CD4-positive, alpha-beta T cell treated with Interferon gamma for 1 hour (primary cell): ENCODE measurements around the gene GATAD2B.

Source experiments
- DNase-seq: peaks from one replicate; pipeline ENCODE4 v3.0.0-alpha.2; 2020

Gene GATAD2B

DNA sequence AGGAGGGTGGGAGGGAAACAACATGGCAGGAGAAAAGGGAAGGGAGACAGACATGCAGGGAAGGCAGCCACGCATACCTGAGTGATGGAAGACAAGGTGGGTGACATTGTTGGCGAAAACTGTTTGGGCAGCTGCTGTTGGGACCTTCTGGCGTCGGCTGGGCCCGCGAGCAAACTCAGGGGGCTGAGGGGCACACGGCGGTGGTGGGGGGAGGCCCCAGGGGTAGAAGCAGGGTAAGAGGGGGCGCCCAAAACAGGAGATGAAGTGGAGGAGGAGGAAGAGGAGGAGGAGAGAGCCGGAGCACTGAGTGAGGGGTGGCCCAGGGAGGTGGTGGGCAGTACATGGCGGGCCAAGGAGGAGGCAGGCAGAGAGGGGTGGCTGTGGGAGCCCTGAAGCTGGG is 28.4 kb upstream of the GATAD2B start:
- no peak for DNase-seq

- peak; percentile 80 for DNase-seq
Measured at GRCh38 chr1:153946622-153947241, 24.0 kb upstream of the GATAD2B start, which contains the start of gene DENND4B. Gene DENND4B, minus strand, starts transcription at chr1:153946718. Its CDS starts 2,344 bp downstream, at chr1:153944374.

DNA sequence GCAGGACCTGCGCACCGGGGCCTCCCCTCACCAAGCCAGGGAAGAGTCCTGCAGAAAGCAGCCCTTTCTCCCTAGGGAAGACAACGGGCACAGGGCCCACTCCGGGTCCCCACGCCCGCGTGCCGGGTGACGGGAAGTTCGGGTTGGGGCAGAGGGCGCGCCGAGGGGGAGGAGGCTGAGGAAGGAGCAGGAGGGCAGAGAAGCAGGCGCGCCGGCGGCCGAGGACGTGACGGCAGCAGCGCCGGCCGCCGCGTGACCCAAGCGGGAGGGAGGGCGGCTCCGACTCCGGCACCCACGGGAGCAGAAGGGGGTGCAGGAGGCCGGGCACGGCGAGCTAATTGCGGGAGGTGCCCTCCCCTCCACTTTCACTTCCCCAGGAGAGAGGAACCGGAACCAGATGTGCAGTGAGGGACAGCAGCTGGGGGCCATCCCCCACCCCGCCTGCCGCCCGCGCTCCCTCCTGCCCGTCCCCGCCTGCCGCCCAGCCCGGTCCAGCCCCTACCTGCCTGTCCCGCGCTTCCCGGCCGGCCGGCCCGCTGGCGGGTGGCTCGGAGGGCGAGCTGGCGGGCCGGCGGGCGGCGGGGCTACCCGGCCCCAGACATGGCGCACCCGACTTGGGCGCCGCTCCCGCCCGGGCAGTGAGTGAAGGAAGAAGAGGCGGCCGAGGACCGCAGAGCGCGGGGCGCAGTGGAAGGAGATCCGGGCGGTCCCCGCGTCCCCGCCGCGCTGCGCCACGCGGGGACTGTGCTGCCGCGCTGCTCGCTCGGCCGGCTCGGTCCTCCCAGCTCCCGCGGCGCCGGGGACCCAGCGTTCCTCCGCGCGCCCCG is 23.2 kb upstream of the GATAD2B start:
- peak; percentile 93 for DNase-seq

- peak; percentile 86 for DNase-seq
Measured at GRCh38 chr1:153945131-153945794, 22.5 kb upstream of the GATAD2B start.

DNA sequence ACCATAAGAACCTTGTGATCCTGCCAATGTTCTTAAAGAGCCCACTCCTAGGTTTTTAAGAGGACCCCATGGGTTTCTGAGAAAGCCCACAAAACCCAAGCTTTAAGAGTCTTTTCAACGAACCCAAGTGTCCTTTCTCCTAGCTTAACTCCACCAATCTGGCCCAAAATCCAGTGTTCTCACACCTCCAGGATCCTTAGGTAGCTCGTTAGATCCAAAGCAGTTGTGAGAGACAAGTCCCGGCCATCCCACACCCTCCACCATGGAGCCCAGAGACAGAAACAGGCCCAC is 22.0 kb upstream of the GATAD2B start:
- no peak for DNase-seq

GRCh38 chr1:153944005-153944826 is 21.4 kb upstream of the GATAD2B start:
- peak; percentile 17 for DNase-seq

DNA sequence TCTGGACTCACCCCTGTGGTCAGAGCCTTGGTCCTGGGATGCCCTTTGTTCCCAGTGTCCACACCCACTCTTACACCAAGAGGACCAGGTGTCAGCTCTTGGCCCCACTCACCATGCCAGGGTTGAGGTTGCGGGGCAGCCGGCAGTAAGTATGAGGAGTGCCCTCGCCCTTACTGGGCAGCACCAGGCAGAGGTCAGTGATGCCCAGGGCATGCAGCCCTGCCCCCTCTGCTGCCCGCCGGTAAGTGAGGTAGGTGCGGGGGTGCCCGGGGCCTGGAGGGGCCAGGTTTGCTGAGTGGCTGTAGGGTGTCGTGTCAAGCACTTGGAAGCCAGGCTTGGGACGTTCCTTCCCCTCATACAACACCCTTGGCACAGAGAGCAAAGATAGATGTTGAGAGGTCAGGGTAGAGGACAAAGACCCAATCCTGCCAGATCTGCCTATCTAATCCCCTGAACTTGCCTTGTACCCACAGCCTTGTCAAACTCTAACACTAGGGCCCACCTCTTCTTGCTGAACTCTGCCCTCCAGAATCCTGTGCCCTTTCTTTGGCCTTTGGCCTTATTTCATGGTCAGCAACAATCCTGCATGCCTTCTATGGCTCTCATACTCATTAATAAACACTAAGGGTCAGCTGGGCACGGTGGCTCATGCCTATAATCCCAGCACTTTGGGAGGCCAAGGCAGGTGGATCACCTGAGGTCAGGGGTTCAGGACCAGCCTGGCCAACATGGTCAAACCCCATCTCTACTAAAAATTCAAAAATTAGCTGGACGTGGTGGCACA is 20.2 kb upstream of the GATAD2B start:
- no peak for DNase-seq

DNA sequence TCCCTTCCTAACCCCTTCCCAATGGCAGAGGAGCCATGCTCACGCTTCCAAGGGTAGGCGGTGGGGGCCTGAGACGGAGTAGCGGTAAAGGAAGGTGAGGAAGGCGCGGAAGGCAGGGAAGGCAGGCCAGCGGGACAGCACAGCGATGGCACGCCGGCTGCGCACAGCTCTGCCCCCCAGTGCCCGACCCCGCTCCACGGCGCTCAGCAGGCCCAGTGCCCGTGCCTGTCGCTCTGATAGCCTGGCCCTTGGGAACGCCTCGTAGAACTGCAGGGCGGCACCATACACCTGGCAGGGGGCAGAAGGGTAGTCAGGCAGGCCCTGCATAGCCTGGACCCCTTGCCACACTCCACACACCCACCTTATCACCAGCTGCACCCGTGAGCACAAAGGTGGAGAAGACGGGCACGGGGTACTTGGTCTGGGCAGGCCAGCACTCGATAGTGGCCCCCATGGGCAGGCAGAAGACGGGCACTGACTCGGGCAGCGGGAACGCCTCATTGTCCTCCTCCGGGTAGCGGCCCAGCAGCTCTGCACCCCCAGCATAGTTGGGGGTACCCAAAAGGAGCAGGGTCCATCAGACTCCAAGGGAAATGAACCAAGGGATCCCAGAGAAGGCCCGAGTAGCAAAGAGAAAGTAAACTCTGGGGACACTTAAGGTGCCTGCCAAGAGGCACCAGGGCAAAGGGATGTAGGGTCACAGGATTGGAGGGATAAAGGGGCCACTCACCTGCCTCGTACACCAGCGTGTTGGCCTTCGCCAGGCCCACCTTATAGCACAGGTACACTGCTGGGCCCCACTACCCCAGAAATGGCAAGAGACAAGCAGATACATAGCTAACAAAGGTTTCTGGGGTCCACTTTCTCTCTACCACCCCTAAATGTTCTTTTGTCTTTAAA is 19.3 kb upstream of the GATAD2B start:
- DNase-seq, result no peak

DNA sequence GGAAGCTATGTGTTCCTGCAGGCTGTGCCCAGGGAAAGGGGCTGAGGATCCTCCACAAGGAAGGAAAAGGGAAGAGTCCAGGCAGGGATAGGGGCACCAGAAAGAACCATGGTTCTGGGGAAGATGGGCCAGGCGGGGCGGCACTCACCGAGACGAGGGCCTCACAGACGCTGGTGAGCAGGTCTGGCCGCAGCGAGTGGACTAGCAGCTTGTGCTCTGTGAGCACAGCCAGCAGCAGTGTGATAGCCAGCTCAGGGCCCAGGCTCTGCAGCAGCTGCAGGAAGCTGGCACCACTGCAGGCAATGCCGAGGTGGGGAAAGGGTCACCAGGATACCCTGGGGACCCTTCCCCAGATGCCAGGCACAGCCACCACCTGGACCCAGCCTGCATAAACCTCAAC is 18.0 kb upstream of the GATAD2B start:
- DNase-seq, result no peak

DNA sequence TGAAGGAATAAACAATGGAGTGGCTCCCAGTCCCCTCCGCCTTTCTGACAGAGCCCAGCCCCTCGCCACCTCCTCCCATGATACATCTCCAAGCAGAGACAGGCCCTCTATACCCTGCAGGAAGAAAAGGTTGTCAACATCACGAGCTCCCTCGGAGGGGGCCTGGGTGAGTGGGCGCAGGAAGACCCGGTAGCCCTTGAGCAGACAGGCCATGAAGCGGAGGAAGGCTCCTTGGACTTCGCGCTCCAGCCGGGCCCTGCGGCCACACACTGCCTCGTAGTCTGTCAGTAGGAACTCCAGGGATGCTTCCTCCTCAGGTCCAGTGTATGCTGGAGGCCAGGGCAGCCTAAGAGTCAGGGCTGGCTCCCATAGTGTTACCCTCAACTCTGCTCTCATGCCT is 16.7 kb upstream of the GATAD2B start:
- no peak for DNase-seq

DNA sequence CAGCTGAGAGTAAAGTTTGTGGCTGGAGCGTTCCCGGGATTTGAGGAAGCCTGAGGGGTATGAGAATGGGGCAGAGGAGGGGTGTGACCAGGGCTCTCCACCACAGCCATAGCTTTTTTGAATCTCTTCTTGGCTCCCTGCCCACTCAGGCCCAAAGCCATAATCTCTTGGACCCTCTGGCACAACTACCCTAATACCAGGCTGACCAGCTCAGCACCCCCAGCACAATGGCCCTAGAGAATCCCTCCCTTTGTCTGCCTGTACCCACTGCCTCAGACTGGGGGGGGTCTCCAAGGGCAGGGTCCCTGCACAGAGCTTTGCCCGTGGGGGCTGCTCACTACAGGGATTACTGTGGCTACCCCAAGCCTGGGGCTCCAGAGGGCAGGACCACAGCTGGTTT is 16.2 kb upstream of the GATAD2B start:
- DNase-seq, result no peak

DNA sequence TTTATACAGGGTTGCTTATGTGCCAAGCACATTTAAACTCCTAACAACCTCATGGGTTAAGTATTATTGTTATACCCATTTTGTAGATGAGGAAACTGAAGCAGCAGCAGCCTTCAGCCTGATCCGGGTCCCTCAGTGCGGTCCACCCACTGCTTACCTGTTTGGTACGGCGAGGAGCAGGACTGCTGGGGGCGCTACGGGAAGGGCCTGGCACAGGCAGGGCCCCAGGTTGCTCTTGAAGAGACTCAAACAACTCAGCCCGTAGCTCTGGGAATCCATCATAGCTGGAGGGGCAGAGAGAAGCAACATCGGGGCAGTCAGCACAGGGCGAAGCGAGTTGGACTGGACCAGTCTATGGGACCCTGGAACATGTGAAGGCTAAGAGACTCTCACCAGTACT is 14.6 kb upstream of the GATAD2B start:
- DNase-seq, result no peak

DNA sequence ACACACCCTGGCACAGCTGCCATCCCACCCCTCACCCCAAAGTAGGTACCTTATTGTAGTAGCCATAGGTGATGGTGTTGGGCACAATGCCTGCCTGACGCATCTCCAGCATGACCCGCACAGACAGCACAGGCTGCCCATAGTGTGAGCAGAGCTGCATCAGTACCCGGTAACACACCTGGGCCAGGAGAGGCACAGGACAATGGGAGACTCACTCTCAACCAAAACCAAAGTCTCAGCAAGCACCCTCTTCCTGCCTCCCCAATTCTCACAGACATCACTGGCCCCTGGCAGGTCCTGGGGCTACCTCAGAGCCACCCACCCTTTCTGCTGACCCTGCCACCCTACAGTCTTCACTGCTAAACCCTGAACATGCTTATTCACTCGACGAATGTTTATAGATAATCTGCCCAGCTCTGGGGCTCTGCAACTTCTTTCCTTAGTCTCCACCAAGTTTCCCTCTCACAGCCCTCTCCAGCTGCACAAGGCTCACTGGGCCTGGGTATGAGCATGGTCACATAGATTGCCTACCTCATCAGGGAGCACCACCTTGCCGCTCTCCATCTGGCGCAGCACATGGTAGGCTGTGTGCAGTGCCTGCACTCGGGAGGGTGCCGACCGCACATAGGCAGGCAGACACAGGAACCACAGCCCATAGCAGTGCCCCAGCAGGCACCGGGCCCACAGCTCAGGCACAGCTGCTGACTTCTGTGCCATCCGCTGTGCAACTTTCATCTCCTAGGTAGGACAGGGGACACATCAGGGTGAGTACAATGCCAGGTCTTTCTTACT is 13.4 kb upstream of the GATAD2B start:
- no peak for DNase-seq

DNA sequence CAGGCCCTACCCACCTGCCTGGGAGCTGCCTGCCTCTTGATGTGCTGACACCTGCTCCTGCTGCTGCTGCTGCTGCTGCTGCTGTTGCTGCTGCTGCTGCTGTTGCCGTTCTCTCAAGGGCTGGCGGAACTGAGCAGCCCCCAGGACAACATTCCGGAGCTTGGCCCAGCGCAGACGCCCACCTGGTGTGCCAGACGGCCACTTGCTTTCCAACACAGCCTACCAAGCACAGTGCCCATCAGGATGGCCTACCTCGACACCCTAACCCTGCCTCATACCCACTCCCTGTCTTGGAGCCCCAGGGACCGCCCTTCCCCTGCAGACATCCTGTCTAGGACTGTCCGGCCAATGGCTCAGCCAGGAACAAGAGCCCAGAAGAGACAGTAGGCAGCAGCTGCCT is 12.0 kb upstream of the GATAD2B start:
- DNase-seq, result no peak

DNA sequence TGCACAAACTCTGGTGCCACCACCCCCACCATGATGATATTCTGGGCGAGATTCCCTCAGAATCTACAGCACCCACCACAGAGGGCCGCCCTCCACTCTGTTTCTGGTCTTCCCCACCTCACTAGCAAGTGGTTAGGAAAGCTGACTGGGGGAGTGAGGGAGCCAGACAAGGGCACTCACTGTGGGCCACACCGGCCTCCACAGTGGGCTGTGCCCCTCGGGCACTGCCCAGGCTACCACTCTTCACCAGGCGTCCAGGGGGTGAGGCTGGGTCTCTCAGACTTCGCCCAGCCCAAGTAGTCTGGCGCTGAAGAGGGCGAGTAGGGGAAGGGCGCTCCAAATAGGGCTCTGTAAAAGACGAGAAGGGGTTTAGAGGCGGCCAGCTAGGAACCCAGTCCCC is 11.2 kb upstream of the GATAD2B start:
- DNase-seq, result no peak

DNA sequence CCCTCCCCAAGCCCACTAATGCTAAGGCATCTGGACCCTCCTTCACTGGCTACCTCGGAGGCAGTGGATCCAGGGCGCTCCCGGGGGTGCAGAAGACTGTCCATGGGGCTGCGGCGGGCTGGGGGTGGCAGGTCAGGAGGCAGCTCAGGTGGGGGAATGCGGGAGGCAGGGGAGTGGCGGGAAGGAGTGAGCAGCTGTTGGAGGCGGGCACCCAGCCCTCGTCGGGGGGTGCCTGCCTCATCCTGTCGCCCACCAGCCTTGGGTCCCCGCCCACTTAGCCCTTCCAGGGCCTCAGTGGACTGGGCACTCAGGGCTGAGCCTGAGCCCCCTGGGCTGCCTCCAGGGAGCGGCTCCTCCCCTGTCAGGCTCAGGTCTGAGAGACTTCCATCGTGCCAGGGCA is 10.7 kb upstream of the GATAD2B start:
- DNase-seq, result no peak

DNA sequence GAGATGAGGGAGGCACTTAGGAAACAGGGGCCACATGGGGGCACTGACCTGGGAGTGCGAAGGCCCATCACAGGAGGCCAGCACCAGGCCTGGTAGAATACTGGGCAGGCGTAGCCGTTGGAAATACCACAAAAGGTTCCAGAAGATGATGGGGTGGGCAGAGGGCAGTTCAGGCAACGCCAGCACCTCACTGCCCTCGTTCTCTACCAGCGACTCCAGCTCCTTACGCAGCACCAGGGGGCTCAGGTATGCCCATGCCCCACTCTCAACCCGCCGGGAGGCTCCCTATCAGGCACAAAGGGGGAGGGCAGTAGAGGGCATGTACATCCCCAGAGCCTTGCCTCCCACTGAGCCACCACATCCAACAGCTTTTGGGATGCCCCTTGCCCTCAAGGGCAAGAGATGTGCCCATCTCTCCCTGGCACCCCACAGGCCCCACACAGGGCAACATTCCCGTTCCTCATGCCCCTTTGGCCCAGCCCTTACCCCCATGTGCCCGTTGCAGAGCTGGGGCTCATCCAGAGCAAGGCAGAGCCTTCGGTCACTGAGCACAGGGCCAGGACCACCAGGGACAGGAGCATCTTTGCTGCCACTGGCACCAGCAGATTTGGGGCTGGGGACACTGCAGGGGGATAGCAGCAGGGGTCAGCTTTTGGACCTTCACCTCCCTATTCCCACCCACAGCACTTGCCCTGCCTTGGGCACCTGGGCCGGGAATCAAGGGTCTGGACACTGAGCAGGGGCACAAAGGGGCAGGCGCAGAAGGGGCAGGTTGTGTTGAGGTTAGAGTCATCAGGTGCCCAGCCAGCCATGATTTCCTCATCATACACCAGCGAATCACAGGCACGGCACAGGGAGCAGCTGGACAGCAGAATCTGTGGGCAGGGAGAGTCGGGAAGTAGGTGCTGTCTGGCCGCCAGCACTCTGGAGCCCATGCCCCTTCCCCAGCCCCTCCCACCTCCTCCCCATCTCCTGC is 9.7 kb upstream of the GATAD2B start:
- DNase-seq, result no peak

- no peak for DNase-seq
Measured at GRCh38 chr1:153929981-153930948, 7.5 kb upstream of the GATAD2B start.
